Subcutaneous adipose tissue (tissue), 4 donors: Measurements from ENCODE around the gene CORO2B. TPM values are rescaled to one million over a fixed set of nuclear protein-coding genes. Genes with fewer than 3 reads are reported as not detected.

Experiments used
- CTCF ChIP-seq: fragments of 450-650 bp; IDR thresholded peaks from one replicate; pipeline ENCODE4 v1.5.1; 2016; ENCODE audit warnings: low read depth, mild to moderate bottlenecking, control low read depth, antibody characterized with exemption, moderate library complexity
- total RNA-seq, 4 donors: library from RNA; depleted of rRNA; stranded (reverse); fragments of >200 nt; gene quantifications; one replicate each; pipeline ENCODE4 v1.1.0, GENCODE V29; 2016

CORO2B gene
- total RNA-seq, 4 donors from 2014 or later = 5.4 to 15.3 (median 9.7) TPM

- TF ChIP-seq CTCF = no peak
Measured at GRCh38 chr15:68550498-68551295, 28.1 kb upstream of the CORO2B start.

GRCh38 chr15:68551296-68551635 lies 27.5 kb upstream of the CORO2B start:
- no peak for TF ChIP-seq CTCF

GRCh38 chr15:68552344-68552743 lies 26.4 kb upstream of the CORO2B start:
- TF ChIP-seq CTCF = no peak

- TF ChIP-seq CTCF = no peak
Measured at GRCh38 chr15:68552773-68553172, 26.0 kb upstream of the CORO2B start.

- TF ChIP-seq CTCF = no peak
Measured at GRCh38 chr15:68553314-68553993, 25.3 kb upstream of the CORO2B start.

- TF ChIP-seq CTCF = no peak
Measured at GRCh38 chr15:68553994-68554720, 24.6 kb upstream of the CORO2B start.
